Activated CD8-positive, alpha-beta memory T cell treated with anti-CD3 and anti-CD28 coated beads for 1 hour (primary cell): ENCODE measurements around the gene ASPG.

Source experiments
- DNase-seq, 2 donors: peaks; one replicate each; pipeline ENCODE4 v3.0.0-alpha.2; 2020; ENCODE audit warnings: low read depth in 1 of 2; ENCODE audit errors: extremely low read depth in 1 of 2

The ASPG gene

GRCh38 chr14:104073764-104074163 lies 11.7 kb upstream of the ASPG start:
- DNase-seq = no peak

GRCh38 chr14:104075530-104076151 lies 9.9 kb upstream of the ASPG start:
- DNase-seq = no peak

GRCh38 chr14:104076743-104077142 lies 8.8 kb upstream of the ASPG start:
- no peak for DNase-seq

DNA sequence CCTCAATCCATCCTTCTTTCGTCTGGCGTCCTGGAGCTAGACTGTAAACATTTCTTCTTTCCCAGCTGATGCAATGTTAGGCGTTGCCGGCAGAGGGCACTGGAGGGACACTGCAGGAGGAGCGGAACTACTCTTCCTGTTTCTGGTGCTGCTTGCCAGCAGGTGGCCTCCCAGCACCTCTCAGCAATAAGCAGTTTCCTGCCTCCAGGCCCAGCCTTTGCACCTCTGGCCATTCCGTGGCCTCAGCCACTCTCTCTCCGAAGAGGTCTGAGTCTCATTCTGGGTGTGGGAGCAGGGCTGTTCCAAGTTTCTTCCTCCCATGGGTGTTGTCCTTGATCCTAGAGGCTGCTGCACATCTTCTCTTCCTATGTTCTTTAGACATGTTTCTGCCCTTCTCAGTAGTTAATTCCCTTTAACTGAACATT lies 7.5 kb upstream of the ASPG start:
- DNase-seq = peak; percentile 61 to 69

- no peak for DNase-seq
Observed at GRCh38 chr14:104080376-104081260, 4.9 kb upstream of the ASPG start.

DNA sequence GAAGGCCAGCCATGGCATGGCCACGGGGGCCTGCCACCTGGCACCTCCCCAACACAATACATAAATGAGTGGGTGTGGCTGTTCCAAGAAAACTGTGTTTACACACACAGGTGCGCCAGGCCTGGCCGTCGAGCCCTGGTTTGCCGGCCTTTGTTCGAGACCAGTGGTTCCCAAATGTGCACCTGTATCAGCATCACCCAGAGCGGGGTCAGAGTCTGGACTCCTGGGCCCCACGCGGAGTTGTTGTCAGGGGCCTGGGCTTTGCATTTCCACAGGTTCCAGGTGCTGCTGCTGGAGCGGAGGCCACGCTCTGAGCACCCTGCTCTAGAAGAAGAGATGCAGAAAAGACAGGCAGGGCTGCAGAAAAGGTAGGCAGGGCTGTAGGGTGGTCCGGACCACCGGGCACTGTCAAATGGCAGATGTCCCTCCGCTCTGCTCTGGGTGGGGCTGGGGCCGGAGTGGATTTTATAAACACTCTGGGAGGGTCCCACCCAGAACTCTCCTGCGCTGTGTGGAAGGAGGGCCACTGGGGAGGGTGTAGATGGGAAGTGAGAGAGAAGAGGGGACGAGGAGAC lies 4.2 kb upstream of the ASPG start:
- no peak for DNase-seq

DNA sequence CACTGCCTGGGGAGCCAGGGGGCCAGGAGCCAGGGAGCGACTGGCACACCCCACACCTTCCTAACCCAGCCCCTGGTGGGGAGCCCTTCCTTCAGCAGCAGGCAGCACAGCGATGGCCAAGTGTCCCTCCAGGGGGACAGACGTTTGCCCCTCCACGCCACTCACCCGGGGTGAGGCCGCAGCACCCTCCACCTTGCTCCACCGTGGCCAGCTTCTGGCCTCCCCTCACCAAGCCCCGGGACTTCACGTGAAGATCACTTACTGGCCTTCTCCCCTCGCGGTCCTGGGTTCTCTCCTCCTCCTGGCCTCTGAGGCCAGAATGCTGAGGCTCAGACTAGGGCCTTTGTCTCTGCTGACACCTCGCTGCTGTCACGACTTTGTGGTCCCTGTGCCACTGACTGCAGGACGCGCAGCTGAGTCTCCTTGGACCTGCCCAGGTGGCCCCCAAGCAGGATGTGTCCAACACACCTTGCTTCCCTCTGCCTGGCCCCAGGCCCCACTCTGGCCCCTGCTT lies 3.5 kb upstream of the ASPG start:
- no peak for DNase-seq

GRCh38 chr14:104082807-104083206 lies 2.7 kb upstream of the ASPG start:
- no peak for DNase-seq

- DNase-seq = no peak
Observed at GRCh38 chr14:104084251-104085002, 1.1 kb upstream of the ASPG start.

DNA sequence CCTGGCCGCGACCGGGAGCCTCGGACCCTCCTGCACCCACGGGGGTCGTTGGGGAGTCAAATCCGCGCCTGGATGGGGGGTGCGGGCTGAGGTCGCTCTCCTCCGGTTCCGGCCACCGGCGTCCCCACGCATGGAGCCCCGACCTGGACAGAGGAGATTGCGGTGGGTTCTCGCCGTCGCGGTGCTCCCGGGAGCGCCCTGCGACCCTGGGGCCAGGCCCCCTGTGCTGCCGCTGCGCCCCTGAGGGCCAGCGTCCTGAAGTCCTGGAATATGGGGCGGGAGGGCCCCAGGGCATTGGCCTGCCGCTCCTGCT lies 345 bp downstream of the ASPG start:
- no peak for DNase-seq

GRCh38 chr14:104086210-104086660 lies 735 bp downstream of the ASPG start:
- DNase-seq = no peak

DNA sequence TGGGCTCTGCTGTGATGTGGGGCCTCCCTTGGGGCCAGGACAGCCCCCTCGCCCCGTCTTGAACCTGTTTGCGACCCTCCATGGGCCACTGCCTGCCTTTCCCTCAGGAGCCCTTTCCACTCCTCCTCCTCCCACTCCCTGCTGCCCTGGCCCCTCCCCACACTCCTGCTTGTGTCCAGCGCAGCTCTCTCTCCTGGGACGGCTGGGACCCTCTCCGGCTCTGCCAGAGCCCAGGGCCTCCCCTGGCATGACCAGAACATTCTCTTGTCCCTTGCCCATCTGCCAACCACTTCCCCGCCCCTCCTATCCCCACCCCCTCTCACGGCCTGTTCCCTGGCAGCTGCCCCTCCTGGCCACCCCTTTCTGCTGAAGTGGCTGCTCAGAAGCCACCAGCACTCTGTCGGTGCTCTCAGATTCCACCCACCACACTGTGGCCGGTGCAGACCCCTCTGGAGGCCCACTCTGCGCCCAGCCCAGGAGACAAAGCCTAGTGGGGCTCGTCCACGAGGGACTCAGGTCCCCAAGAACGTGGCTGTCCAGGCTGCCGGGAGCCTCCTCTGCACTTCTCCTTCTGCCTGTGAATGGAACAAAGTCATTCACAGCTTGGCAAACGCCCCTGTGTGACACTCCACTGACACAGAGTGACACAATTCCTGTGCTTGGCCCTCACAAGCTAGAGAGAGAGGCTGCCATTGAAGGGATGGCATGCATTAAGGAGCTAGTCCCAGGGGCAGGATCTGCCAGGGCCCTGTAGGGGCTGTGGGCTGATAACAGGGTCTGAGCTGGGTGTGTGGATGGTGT lies 1.4 kb downstream of the ASPG start:
- no peak for DNase-seq

DNA sequence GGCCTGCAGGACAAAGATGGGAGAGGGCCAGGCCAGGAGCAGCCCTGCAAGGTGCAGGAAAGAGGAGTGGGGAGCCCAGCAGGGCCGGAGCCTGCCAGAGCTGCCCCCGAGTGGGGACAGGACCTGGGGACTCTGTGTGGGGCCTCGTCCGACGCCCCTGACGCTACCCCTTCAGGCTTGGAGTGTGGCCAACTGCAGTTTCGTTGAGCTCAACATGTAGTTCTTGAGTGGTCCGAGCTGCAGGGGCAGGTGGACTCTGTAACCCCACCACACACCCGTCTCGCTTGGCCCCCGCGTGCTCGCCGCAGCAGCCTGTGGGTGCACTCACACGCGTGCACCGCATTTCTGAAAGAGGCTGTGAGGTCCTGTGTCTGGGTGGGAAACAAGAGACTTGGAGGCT lies 2.0 kb downstream of the ASPG start:
- no peak for DNase-seq

DNA sequence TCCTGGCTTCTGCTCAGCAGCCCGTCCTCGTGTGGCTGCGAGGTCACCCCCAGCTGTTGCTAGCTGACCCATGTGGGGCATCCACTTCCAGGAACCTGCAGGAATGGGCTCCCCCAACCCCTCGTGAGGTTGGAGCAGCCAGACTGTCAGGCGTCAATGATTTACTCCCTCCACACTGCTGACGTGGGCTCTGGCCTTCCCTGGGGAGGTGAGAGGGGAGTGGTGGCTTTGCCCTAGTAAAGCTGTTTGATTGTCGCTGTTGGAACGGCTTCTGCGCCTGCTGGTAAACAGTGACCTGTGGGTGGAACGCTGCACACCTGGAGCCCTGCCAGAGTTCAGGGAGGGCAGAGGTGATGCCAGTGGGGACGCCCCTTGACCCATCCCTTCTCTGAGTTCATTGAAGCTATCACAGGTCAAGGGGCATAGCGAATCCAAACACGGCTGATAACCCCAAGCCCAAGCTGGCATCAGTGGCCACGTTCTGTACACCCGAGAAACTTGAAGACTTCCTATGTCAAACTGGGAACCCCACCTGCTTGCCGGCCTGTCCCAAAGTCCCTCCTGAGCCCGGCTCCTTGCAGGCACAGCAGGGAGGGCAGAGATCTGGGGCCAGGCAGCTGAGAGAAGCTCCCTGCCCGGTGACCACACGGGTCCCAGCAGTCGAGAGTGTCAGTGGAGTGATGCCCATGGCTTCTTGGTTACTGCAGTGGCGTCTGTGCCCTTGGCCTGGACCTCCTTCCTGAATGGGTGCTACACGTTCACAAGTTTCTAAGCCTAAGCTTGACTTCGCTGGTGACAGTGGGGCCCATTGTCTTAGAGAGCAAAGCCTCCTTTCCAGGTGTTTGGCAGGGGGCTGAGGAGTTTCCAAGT lies 2.7 kb downstream of the ASPG start:
- DNase-seq = no peak

DNA sequence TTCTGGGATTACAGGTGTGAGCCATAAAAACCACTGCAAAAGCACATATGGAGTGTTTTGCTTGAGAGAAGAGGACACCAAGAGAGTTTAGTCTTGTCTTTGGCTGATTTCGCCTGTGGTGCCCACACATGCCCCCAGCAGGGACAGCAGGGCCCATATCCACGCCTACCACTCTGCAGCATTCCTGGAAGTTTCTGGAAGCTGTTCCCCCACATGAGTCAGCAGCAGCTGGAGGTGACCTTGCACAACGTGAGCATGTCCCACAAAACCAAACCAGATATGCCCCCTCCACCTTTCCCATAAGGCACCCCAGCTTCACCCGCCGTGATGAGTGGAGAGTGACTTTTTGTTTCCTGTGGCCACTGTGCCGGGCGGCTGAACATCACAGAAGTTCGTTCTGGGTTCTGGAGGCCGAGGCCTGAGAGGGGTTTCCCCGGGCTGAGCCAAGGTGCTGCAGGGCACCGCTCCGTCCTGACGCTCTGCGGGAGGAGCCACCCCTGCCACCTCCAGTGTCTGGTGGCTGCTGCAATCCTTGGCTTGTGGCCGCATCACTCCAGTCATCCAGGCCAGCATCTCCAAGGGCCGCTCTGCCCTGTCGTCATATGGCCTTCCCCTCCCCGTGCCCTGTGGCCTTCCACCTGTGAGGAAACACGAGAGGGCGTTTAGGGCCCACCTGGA lies 4.7 kb downstream of the ASPG start:
- DNase-seq = no peak

DNA sequence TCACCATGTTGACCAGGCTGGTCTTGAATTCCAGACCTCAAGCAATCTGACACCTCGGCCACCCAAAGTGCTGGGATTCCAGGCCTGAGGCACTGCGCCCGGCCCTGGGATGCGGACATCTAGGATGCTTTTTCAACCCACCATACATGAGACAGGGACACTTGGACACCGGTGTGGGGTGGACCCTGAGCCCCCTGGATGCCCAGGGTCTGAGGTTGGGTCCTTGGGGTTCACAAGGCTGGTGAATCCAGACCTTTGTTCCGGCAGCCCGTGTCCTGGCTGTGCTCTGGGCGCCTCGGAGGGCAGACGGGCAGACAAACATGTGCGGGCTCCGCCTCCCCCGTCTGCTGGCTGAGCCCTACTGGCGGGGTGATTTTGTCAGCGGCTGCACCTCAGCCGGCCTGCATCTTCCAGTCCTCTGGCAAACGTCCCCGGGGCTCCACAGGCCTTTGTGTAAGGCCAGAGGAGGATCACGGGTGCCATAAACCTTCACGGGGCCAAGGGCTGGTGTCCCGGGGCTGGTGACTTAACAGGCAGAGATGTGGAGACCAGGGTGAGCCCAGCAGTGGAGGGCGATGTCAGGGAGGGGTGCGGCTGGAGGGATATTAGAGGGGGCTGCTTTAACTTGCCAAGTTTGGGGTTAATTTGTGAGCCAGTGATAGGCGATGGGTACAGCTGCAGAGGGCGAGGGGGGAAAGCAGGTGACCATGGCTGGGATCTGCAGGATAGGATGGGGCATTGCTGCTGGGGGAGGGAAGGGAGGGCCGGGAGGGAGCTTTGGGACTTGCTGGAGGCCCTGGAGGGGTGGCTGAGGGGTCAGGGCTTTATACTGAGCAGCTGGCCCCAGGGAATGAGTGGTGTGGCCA lies 5.8 kb downstream of the ASPG start:
- no peak for DNase-seq

- DNase-seq = no peak
Observed at GRCh38 chr14:104091927-104092771, 6.6 kb downstream of the ASPG start.
